Activated CD8-positive, alpha-beta memory T cell treated with anti-CD3 and anti-CD28 coated beads, Interleukin-2, amount 50 U/mL, for 24 hours (primary cell): ENCODE data around the gene DDX25.

Experiments used
- DNase-seq: peaks from one replicate; pipeline ENCODE4 v3.0.0-alpha.2; 2020; ENCODE audit errors: extremely low read depth

The DDX25 gene

DNA sequence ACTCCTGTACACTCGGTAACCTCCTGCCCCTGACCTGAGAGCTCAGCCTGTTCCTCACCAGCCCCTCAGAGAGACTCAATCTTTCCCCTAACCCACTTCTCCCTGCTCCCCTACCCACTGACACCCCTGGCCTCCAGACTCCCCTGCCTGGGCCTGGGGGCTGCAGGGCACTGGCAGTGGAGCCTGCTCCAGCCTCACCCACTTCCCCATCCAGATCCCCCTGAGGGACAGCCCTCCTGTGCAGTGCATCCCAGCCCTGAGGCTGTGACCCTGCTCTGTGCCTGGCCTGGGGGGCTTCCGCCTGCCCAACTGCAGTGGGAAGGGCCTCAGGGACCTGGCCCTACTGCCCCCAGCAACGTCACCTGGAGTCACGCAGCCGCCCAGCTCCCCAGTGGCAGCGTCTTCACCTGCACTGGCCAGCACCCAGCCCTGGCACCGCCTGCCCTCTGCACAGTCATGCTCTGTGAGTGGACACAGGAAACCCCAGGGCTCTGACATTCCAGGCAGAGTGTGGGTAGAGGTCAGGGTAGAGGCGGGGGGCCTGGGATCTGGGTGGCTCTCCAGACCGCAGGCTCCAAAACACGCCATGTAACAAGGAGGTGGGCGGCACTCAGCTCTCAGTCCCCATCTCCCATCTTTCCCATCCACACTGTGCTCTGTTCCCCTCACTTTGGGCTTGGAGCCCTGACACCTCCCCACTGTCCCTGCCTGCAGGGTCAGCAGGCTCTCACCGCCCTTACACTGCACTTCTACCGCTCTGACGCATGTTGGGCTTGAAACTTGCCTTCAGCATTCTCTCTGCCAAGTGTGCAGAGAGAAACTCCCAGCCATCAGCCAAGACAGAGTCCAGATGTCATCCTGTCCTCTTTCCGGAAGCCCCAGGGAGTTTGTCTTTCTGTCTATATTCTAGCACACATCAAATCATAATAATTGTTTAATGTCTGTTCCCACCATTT is 46.7 kb downstream of the DDX25 start:
- no peak for DNase-seq

DNA sequence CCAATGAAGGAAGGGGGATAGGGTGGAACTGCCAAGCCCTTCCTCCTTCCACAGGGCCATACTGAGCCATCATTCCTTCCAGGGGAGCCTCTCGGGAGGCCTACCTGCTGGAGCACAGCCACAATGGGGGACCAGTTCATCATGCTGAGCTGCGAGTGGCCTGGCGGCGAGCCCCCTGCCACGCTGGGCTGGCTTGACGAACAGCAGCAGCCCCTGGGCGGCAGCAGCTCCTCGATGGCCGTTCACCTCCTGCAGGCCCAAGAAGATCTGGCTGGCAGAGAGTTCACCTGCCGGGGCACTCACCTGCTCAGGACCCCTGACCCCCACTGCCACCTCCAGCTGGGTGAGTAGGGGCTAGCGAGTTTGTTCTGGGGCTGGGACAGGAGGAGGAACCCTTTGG is 47.4 kb downstream of the DDX25 start:
- no peak for DNase-seq

DNA sequence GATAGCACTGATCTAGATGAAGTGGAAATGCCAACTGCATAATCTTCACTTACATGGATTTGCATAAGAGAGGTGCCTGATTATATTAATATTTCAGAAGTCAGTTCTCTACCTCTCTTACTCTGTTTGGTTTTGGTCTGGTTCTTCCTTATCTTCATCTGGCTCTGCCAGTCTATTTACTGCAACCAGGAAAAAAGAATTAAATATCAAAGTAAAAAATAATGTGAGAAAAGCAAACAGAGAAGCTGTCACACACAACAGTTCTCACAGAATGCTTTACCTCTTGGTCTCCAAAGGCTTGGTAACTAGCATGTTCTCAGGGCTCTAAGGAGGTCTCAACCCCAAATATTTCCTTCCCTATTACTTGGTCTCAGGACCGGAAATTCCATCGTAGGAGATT is 48.3 kb downstream of the DDX25 start:
- DNase-seq = no peak

DNA sequence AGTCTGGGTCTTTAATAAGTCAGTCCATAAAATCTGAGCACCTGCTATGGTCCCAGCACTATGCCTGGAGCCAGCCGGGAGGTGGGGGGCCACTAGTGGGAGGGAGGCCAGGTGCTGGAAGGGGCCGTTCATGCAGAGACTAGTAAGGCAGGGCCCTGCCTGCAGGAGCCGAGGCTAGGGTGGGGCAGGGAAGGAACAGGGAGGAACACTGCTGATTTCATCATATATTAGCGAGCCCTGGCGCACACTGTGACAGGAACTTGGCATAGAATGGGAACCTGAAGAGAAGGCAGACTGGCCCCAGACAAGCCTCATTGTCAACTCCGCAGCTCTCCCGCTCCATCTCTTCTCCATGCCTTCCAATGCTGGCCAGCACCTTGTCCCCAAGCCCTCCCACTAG is 48.7 kb downstream of the DDX25 start:
- no peak for DNase-seq

DNA sequence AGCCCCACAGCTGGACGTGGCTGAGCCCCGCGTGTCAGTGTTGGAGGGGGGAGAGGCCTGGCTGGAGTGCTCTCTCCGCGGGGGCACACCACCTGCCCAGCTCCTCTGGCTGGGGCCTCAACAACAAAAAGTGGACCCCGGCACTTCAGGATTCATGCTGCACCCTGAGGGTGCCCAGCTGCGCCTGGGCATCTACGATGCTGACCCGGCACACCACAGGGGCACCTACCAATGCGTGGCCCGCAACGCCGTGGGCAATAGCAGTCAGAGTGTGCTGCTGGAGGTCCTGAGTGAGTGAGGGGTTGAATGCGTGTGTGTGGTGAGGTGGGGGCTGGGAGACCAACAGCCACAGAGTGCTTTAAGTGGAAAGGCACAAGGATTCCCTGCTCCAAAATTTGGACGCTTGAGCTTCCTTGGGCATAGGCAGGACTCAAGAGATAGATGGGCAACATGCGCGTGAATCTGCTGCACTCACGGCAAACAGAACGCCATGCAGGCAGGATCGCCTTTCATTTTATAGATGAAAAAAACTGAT is 49.2 kb downstream of the DDX25 start:
- no peak for DNase-seq

DNA sequence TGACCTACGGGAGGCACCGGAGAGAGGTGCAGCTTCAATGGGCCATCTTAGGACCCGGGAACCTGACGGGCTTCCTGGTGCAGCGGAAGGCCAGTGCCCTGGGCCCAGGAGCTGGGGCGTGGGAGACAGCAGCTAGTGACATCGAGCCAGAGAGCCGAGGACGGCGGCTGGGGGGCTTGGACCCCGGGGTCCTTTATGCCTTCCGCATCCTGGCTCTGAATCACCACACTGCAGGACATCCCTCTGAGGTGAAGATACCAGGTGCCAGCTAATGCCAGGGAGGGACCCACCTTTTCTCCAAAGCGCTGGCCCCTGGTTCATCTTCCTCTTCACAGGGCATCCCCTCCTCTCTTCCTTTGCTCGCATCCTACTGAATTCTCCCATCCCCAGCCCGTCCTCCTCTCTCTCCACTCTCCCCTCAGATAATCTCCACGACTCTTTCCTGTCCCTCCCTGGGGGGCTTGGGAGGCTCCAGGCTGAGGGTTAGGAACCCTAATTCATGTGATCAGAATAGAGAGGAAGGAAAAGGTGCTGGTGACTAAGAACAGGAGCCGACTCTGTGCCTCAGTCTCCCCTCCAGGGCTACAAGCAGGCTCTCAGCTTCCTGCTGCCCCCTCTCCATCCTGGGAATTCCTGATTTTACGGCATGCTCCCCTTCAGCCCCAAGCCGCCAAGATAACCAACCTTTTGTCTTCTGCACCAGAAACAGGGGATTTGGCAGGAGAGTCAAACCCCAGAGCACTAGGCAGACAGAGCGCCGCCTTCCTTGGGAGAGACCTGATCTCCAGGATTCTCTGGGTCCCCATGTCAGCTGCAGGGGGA is 50.0 kb downstream of the DDX25 start:
- no peak for DNase-seq

DNA sequence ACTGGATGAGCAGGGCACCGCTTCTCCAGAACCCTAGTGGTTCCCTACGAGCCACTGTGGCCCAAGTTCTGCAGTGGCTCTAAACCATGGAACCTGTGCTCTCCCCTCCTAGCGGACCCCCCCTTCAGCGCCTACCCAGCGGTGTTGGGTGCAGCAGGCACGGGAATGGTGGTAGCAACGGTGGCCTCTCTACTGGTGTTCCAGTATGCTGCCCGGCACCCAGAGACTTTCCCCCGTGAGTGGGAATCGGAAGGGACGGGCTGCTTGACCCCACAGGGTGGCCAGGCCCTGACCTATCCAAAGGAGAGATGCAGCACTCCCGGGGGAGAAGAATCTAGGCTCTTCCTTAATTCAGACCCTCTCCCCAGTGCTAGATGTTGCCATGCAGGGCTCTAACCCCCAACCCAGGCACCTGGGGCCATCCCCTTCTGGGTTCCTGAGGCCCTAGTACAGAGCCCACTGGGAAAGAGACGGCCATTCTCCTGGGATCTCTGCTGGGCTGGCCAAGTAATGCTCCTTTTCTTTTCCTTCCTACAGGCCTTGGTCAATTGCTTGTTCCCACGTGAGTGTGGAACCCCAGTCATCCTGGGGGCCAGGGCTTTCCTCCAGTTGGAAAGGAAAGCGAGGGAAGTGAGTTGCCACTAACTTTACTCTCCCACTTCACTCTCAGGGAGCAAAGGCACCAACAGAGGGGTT is 50.8 kb downstream of the DDX25 start:
- DNase-seq = no peak

DNA sequence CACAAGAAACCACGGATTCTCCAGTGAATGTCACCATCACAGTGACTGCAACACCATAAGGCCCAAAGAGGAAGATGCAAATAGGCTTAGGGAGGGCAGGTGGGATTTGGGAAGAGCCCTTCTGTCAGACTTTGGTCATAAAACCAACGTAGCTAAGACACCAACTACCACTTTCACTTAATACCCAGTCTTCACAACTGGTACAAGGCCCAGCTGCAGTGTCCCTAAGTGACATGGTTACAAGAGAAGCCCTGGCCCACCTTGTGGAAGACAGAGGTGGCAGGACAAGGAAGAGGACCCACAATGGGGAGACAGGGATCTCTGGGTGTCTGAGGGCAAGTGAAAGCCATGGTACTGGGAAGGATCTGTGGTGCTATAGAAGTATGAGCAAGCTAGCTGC is 51.5 kb downstream of the DDX25 start:
- no peak for DNase-seq

DNA sequence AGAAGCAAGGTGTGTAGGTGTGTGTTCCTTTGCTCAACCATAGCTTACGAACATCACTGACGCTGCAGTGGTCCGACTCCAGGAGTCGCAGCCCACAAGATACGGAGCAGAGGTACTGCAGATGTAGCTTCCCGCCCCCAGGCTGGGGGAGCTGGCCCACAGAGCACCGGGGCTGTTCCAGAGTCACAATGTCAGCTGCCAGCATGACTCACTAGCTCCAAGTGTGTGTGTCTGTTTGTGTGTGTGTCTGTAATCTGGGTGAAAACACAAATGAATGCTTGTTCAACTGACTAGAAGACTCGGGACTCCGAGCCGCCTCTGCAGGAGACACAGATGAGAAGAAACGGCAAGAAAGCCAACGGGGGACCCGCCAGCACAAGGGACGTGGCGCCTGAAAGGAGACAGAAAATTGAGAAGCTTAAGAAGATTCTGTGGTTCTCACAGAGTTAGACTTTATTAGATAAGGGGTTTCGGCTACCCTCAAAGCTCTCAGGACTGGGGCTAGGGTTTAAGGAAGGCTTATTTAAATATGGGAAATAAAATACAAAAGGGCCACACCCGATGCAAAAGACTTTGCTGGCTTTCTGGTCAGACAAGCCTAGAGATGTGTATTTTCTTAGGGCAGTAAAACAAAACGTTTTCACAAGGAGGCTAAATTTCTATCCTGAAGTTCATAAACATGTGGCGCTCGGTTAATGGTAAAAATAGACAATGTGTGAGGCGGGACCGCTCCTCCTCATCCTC is 52.3 kb downstream of the DDX25 start:
- no peak for DNase-seq

DNA sequence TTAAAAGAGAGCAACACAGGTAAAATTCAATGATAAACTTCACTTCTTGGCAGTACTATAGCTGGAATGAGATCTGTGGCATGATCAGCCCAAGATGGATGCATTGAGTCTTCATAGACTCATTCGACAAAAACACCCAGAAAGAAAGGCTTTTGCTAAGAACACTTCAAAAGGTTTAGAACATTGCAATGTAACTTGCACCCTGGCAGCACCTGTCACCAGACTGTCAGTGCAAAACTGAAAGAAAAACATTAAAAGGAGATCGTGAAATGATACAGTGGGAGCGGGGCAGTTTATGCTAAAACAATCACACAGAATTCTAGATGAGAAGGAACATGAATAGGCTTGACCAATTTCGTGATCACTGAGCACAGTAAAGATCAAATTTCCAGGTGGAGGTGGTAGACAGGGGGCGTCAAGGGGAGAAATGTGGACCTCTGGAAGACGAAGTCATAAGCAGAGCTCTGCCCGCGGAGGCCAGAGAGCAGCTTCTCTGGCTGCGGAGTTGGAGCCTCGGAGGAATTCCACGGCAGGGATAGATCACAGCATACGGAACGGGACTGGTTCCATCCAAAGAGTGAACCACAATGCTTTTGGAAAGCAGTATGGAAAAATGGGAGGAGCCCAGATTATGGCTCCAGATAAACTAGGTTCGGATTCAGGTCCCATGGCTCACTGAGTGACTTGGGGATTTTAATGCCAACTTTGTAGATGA is 53.5 kb downstream of the DDX25 start:
- DNase-seq = no peak

DNA sequence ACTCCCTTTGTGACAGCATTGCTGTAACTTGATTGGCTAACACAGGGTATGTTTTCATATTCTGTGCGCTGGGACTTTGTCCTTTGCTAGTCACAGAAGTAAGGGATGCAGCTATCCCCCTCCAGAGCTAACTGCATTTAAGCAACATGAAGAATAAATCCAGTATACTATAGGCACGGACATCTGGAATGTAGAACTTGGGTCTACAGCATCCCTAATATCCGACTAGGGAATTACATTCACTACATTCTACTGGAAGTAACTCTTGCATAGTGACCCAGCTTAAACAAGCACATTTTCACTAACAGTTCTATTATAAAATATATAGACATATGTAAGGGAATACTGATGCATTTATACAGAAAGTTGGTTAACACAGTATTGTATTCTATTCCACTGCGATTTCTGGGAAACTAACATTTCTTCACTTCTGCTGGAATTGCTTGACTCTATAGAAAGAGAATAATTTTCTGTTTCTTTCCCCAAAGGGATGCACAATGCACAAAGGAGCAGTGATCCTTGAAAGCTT is 54.6 kb downstream of the DDX25 start:
- no peak for DNase-seq

DNA sequence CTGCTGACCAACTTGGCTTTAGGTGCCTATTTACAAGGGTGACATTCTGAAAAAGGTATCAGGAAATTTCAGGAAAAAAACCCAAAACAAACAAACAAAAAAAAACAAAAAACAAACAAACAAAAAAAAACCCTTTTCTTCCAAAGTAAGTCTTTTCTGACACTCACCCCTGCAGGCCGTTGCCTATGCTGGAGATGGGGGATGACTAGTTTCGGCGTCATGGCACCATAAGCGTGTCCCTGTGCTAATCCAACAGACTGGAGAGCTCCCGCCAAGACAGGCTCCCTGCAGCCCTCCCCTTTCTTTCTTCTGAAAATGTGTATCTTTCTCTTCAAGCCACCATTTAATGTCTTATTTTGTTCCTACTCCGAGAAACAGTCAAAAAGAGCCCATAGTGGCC is 55.2 kb downstream of the DDX25 start:
- DNase-seq = no peak

DNA sequence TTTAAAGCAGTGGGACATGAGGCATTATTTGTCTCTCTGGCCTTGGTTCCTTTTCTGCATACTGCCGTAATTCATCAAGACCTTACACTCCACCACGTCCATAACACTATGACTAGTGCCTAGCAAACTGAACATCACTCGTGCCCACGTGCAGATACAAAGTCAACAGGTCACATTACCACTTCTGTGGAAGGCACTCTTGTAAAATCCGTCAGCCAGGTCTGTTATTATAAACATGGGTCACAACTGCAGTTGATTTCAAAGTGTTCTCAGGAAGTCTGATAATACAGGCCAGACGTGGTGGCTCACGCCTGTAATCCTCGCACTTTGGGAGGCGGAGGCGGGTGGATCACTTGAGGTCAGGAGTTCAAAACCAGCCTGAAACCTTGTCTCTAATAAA is 55.6 kb downstream of the DDX25 start:
- DNase-seq = no peak

DNA sequence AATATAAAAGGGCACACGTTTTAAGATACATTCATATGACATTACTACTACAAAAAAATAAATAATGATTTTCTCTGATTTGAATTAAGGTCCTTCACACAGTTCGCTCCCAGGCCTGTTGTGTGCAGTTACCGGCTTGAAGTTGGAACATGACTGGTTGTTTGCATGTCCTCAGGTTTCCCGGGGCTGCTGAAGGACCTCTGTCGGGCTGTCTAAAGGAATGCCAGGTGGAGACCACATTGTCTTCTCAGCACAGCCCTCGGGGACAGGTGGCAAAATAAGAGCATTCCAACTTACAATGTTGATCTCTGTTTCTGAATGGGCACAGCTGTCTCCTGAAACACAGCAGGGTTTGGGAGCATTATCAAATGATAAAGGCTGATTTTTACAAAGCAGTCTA is 56.5 kb downstream of the DDX25 start:
- no peak for DNase-seq

DNA sequence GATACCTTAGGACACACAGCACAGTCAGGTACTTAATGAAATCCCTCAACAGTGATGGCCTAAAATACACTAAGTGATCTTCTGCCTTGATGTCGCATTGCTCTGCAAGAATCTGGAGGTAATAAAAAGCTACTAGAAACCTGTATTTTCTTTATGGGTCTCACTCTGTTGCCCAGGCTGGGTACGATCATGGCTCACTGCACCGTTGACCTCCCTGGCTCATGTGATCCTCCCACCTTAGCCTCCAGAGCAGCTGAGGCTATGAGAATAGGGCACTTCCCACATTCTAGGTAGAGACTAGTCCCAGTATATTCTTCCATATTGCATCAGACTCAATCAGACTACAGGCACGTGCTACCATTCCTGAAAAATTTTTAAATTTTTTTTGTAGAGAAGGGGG is 63.2 kb downstream of the DDX25 start:
- no peak for DNase-seq

DNA sequence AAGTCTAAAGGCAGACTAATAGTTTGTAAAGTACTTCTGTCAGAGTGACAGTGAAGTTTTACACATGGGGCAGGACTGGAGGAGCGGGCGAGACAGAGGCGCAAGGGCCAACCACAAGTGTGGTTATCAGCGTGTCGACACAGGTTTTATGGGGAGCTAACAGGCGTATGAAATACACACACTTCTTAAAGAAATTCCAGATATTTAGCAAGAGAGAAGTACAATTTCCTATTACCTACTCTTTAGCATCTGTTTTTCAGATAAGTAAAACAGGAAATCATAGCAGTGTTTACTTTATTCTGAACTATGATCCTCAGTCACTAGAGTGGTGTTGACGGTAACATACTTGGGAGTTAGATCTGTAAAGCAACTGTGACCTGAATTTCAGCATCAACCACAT is 64.0 kb downstream of the DDX25 start:
- DNase-seq = no peak

DNA sequence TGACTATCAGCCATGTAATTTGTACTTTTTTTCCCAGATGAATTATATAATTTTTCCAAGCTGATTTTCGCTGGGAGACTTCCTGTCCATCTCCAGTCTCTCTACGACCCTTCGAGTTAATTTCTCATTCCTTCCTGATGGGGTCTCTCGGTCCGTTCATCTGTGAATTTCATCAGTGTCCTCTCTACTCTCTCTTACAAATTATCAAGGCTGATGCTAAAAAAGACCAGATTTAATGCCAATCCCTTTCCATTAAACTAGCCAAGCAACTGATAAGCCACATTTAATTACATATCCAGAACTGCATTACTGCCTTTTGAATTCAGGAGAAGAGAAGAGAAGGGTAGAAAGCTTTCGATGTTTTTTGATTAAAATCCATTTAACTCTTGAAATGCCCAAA is 67.3 kb downstream of the DDX25 start:
- no peak for DNase-seq

DNA sequence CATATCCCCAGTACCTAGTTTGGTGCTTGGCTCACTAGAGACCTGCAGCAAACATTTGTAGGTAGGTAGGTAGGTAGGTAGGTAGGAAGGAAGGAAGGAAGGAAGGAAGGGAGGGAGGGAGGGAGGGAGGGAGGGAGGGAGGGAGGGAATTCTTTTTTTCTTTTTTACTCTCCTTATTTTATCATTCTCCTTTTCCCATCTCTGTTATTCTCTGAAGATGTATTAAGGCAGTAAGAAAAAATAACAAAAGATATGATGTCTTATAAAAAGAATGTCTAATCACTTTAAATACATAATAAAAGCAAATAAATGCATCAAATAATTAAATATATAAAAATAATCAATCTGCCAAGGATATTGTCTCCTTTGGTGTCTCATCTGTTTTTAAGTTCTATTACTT is 70.0 kb downstream of the DDX25 start:
- no peak for DNase-seq

DNA sequence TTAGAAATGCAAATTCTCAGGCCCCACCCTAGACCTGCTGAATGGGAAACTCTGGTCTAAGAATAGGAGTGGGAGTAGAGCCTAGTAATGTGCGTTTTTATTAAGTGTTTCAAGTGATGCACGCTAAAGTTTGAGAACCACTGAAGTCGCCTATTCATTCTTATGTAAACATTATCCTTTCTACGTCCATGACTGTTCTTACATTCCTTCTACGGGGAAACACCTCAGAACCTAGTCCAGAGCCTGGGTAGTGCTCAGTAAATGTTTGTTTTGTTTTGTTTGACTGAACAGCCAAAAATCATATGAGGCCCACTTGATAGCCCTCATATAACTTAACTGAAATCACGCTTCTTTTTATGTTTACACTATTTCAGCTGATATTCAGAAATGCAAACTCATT is 71.3 kb downstream of the DDX25 start:
- no peak for DNase-seq

DNA sequence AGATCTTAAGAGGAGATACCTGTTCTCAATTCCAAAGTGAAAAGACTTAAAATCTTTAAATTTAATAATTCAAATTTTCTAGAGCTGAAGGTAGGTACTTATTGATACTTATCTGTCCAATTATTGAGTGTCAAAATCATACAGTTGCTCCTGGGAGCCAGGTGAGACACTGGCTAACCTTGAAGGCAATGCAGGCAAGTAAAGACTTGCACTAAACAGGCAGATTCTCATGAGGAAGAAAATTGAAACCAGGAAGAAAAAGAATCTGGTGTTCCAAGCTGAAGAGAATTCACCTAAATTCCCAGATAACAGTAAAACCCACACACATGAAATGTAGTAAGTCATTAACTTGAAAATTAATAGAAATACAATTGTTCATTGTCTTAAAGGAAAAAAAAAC is 71.8 kb downstream of the DDX25 start:
- DNase-seq = no peak

DNA sequence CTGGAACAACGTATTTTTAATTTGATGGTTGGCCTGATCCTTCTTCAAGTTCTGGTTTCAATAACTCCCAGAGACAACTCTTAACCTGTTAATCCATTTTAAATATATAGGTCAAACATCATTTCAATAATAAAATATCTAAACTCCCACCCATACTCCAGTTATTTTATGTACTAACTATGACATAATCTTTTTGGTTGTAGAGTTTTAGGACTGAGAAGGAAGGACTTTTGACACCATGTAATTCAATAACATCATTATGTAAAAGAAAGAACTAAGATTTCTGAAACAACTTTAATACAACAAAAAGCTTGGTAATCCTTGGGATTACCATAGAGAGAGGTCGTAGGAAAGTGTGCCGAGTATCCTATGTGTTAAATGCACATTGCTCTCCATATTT is 73.0 kb downstream of the DDX25 start:
- no peak for DNase-seq
